ENCODE results near the gene B3GNT3. TPM values are rescaled to one million over a fixed set of nuclear protein-coding genes. Genes with fewer than 3 reads are reported as not detected.

The B3GNT3 gene
- total RNA-seq, 1 experiment from 2014 or later = 1.9 TPM

GRCh38 chr19:17766543-17767131 lies 28.3 kb upstream of the B3GNT3 start:
- ChIA-PET POLR2A (interaction anchor here (0.6 to 1.4 kb wide), 3 partner anchors 11 to 332 kb away, joined by 3 to 5 read pairs (median 3); no protein-coding TSS in a partner anchor), CTCF (interaction anchor here (0.5 to 2.2 kb wide), 64 partner anchors 9 to 325 kb away, joined by 3 to 48 read pairs (median 6); partner anchors contain the start of genes B3GNT3, CCDC124, MAP1S and RPL18A)
- Mint-ChIP-seq H3K36me3 (peaks cover 3% of the 10 kb centered on the region; the same call in 1 of the 2 replicates), H3K4me1 (peaks cover 12% of the 10 kb centered on the region), H3K27me3 (ENCODE audit: low read depth) (no peaks in the 10 kb centered on the region), H3K9me3 (no peaks in the 10 kb centered on the region), H3K27ac (no peak overlapping the region), H3K4me3 (peak overlapping the region; percentile 41)
- DNase-seq (ENCODE audit: low spot score) (peak; percentile 94), ATAC-seq (peak; percentile 79)
- TF ChIP-seq SP1 (CRISPR knock-in tag; conservative IDR thresholded peaks at IDR 0.05) (0 out of 2 replicates have a peak, but pooled peaks have one; percentile 50), RORB (CRISPR knock-in tag; IDR thresholded peaks at IDR 0.05) (no peak), FOXK1 (CRISPR knock-in tag; IDR thresholded peaks at IDR 0.05) (0 out of 2 replicates have a peak, but pooled peaks have one; percentile 13), ELF4 (CRISPR knock-in tag; IDR thresholded peaks at IDR 0.05; ENCODE audit: low read depth) (no peak), GABPB1 (CRISPR knock-in tag; IDR thresholded peaks at IDR 0.05) (no peak), ETV6 (CRISPR knock-in tag; IDR thresholded peaks at IDR 0.05) (peak; percentile 82), CBFB (CRISPR knock-in tag; IDR thresholded peaks at IDR 0.05; ENCODE audit: low read depth) (no peak), ATF1 (CRISPR knock-in tag; IDR thresholded peaks at IDR 0.05) (no peak), HMGA2 (CRISPR knock-in tag; IDR thresholded peaks at IDR 0.05) (no peak), ERG (CRISPR knock-in tag; IDR thresholded peaks at IDR 0.05) (no peak), FOXJ3 (CRISPR knock-in tag; IDR thresholded peaks at IDR 0.05; ENCODE audit: borderline replicate concordance) (no peak), NR3C1 (CRISPR knock-in tag; conservative IDR thresholded peaks at IDR 0.05; ENCODE audit: low read depth) (no peak), PRRX2 (CRISPR knock-in tag; IDR thresholded peaks at IDR 0.05) (no peak), NR1H2 (CRISPR knock-in tag; IDR thresholded peaks at IDR 0.05) (no peak), NFYB (CRISPR knock-in tag; conservative IDR thresholded peaks at IDR 0.05; ENCODE audit: low read depth) (no peak)
- TF ChIP-seq, protein P1, sequence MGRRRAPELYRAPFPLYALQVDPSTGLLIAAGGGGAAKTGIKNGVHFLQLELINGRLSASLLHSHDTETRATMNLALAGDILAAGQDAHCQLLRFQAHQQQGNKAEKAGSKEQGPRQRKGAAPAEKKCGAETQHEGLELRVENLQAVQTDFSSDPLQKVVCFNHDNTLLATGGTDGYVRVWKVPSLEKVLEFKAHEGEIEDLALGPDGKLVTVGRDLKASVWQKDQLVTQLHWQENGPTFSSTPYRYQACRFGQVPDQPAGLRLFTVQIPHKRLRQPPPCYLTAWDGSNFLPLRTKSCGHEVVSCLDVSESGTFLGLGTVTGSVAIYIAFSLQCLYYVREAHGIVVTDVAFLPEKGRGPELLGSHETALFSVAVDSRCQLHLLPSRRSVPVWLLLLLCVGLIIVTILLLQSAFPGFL (CRISPR knock-in tag; IDR thresholded peaks at IDR 0.05; ENCODE audit: borderline replicate concordance) = no peak
- TF ChIP-seq, protein P2, sequence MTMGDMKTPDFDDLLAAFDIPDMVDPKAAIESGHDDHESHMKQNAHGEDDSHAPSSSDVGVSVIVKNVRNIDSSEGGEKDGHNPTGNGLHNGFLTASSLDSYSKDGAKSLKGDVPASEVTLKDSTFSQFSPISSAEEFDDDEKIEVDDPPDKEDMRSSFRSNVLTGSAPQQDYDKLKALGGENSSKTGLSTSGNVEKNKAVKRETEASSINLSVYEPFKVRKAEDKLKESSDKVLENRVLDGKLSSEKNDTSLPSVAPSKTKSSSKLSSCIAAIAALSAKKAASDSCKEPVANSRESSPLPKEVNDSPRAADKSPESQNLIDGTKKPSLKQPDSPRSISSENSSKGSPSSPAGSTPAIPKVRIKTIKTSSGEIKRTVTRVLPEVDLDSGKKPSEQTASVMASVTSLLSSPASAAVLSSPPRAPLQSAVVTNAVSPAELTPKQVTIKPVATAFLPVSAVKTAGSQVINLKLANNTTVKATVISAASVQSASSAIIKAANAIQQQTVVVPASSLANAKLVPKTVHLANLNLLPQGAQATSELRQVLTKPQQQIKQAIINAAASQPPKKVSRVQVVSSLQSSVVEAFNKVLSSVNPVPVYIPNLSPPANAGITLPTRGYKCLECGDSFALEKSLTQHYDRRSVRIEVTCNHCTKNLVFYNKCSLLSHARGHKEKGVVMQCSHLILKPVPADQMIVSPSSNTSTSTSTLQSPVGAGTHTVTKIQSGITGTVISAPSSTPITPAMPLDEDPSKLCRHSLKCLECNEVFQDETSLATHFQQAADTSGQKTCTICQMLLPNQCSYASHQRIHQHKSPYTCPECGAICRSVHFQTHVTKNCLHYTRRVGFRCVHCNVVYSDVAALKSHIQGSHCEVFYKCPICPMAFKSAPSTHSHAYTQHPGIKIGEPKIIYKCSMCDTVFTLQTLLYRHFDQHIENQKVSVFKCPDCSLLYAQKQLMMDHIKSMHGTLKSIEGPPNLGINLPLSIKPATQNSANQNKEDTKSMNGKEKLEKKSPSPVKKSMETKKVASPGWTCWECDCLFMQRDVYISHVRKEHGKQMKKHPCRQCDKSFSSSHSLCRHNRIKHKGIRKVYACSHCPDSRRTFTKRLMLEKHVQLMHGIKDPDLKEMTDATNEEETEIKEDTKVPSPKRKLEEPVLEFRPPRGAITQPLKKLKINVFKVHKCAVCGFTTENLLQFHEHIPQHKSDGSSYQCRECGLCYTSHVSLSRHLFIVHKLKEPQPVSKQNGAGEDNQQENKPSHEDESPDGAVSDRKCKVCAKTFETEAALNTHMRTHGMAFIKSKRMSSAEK (CRISPR knock-in tag; IDR thresholded peaks at IDR 0.05; ENCODE audit: borderline replicate concordance) = no peak
- TF ChIP-seq, protein P3, sequence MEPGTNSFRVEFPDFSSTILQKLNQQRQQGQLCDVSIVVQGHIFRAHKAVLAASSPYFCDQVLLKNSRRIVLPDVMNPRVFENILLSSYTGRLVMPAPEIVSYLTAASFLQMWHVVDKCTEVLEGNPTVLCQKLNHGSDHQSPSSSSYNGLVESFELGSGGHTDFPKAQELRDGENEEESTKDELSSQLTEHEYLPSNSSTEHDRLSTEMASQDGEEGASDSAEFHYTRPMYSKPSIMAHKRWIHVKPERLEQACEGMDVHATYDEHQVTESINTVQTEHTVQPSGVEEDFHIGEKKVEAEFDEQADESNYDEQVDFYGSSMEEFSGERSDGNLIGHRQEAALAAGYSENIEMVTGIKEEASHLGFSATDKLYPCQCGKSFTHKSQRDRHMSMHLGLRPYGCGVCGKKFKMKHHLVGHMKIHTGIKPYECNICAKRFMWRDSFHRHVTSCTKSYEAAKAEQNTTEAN (CRISPR knock-in tag; IDR thresholded peaks at IDR 0.05) = no peak
- TF ChIP-seq, protein P4, sequence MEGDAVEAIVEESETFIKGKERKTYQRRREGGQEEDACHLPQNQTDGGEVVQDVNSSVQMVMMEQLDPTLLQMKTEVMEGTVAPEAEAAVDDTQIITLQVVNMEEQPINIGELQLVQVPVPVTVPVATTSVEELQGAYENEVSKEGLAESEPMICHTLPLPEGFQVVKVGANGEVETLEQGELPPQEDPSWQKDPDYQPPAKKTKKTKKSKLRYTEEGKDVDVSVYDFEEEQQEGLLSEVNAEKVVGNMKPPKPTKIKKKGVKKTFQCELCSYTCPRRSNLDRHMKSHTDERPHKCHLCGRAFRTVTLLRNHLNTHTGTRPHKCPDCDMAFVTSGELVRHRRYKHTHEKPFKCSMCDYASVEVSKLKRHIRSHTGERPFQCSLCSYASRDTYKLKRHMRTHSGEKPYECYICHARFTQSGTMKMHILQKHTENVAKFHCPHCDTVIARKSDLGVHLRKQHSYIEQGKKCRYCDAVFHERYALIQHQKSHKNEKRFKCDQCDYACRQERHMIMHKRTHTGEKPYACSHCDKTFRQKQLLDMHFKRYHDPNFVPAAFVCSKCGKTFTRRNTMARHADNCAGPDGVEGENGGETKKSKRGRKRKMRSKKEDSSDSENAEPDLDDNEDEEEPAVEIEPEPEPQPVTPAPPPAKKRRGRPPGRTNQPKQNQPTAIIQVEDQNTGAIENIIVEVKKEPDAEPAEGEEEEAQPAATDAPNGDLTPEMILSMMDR (IDR thresholded peaks at IDR 0.05) = peak; percentile 59; the same call in 1 of the 2 replicates
- TF ChIP-seq, protein P5, sequence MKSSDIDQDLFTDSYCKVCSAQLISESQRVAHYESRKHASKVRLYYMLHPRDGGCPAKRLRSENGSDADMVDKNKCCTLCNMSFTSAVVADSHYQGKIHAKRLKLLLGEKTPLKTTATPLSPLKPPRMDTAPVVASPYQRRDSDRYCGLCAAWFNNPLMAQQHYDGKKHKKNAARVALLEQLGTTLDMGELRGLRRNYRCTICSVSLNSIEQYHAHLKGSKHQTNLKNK (CRISPR knock-in tag; IDR thresholded peaks at IDR 0.05) = no peak

Data from WTC11 (cell line).